Erythroblast (primary cell): ENCODE results near the gene DICER1.

ENCODE experiments used
- GATA1 ChIP-seq: IDR thresholded peaks from 2 replicates; pipeline ENCODE4 v1.6.1; 2011; ENCODE audit warnings: low read depth, mild to moderate bottlenecking, control low read depth, low read length, moderate library complexity
- POLR2A ChIP-seq: IDR thresholded peaks from 2 replicates; pipeline ENCODE4 v1.6.1; 2011; ENCODE audit warnings: mild to moderate bottlenecking, low read length

DNA sequence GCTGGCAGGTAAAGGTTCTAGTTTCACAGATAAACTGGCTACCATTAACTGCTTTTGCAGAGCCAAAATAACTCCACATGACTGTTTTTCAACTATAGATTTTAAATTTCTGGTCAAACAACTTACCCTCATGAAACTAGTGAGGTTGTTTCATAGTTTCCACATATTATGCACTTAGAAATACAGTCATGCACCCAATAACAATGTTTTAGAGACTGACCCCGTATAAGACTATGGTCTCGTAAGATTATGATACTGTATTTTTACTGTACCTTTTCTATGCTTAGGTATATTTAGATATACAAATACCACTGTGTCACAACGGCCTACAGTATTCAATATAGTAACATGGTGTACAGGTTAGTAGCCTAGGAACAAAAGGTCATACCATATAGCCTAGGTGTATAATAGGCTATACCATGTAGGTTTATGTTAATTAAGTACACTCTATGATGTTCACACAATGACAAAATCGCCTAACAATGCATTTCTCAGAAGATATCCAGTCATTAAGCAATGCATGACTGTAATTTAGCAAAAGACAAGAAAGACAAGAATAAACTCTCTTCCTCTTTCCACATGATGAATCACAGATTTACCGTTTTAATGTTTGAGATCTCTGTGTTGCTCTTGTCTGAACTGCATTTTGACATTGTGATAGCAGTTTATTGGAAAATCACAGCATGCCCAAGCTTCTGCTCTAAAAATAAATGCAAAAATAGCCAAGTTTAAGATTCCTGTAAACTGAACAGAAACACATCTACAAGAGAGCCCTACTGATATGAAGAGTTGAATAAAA is 17.1 kb downstream of the DICER1 start:
- TF ChIP-seq POLR2A, result no peak
- TF ChIP-seq GATA1, result no peak
